ENCODE results near the gene CTBP2. TPM values are rescaled to one million over a fixed set of nuclear protein-coding genes. Genes with fewer than 3 reads are reported as not detected.

Gene CTBP2
- total RNA-seq, 3 donors from 2014 or later (not counting 1 experiment from before 2014, with no cell fraction given) = 120 to 179 (median 124) TPM

GRCh38 chr10:125133696-125134482 lies 26.5 kb downstream of the CTBP2 start:
- H3K4me1 Mint-ChIP-seq = peaks cover 81 to 87% of the 10 kb centered on the region in 2 donors
- Histone ChIP-seq H3K9me3 (ENCODE audit: control insufficient read depth, insufficient read depth, low read length) (peaks cover 3% of the 10 kb centered on the region), H3K4me1 (ENCODE audit: control insufficient read depth, insufficient read depth, low read length) (peaks cover 38% of the 10 kb centered on the region), H3K4me3 (ENCODE audit: low read length) (no peak overlapping the region), H3K36me3 (ENCODE audit: control insufficient read depth, insufficient read depth, low read length) (peaks cover 43% of the 10 kb centered on the region), H3K27ac (ENCODE audit: low read length) (no peak overlapping the region), H3K27me3 (ENCODE audit: control insufficient read depth, insufficient read depth, low read length) (no peaks in the 10 kb centered on the region)
- no peak for TF ChIP-seq CTCF (IDR thresholded peaks at IDR 0.05)
- H3K36me3 Mint-ChIP-seq = no peaks in the 10 kb centered on the region
- WGBS (ENCODE audit: insufficient coverage) = 84% methylated on average over 14 of the region's 14 CpGs
- H3K27me3 Mint-ChIP-seq (ENCODE audit: low read depth in 2 of 2) = no peaks in the 10 kb centered on the region
- no peaks in the 10 kb centered on the region for H3K9me3 Mint-ChIP-seq
- DNase-seq = no peak
- H3K27ac Mint-ChIP-seq = peak overlapping the region; percentile 90 to 91
- peak in 1 of 3 donors; percentile 21 for ATAC-seq
- peak overlapping the region; percentile 31 for H3K4me3 Mint-ChIP-seq
- intact Hi-C loops (cut with micrococcal nuclease) = no loop called here

- DNase-seq (no peak), ATAC-seq (no peak)
- Mint-ChIP-seq H3K27ac (peak overlapping the region; percentile 90 to 91), H3K4me1 (peaks cover 81 to 86% of the 10 kb centered on the region in 2 donors), H3K9me3 (no peaks in the 10 kb centered on the region), H3K36me3 (no peaks in the 10 kb centered on the region), H3K27me3 (ENCODE audit: low read depth in 2 of 2) (no peaks in the 10 kb centered on the region), H3K4me3 (no peak overlapping the region)
- Histone ChIP-seq H3K4me3 (ENCODE audit: low read length) (no peak overlapping the region), H3K9me3 (ENCODE audit: control insufficient read depth, insufficient read depth, low read length) (peaks cover 3% of the 10 kb centered on the region), H3K27me3 (ENCODE audit: control insufficient read depth, insufficient read depth, low read length) (no peaks in the 10 kb centered on the region), H3K4me1 (ENCODE audit: control insufficient read depth, insufficient read depth, low read length) (peaks cover 51% of the 10 kb centered on the region), H3K27ac (ENCODE audit: low read length) (no peak overlapping the region), H3K36me3 (ENCODE audit: control insufficient read depth, insufficient read depth, low read length) (peaks cover 33% of the 10 kb centered on the region)
- intact Hi-C loops (cut with micrococcal nuclease) = no loop called here
- 74% methylated on average over 4 of the region's 4 CpGs for WGBS (ENCODE audit: insufficient coverage)
- TF ChIP-seq CTCF (IDR thresholded peaks at IDR 0.05) = no peak
These were observed 28.0 kb downstream of the CTBP2 start for GRCh38 chr10:125132344-125132743.

- H3K4me3 ChIP-seq (ENCODE audit: low read length) = no peak overlapping the region
- no peak for ATAC-seq
- H3K27ac ChIP-seq (ENCODE audit: low read length) = no peak overlapping the region
- WGBS (ENCODE audit: insufficient coverage) = 95% methylated on average over 15 of the region's 15 CpGs
- Mint-ChIP-seq H3K4me3 (no peak overlapping the region), H3K36me3 (no peaks in the 10 kb centered on the region), H3K27ac (peak overlapping the region; percentile 90 to 91), H3K9me3 (no peaks in the 10 kb centered on the region), H3K27me3 (ENCODE audit: low read depth in 2 of 2) (no peaks in the 10 kb centered on the region), H3K4me1 (peaks cover 84 to 89% of the 10 kb centered on the region in 2 donors)
- H3K27me3 ChIP-seq (ENCODE audit: control insufficient read depth, insufficient read depth, low read length) = no peaks in the 10 kb centered on the region
- intact Hi-C loops (cut with micrococcal nuclease) = no loop called here
- DNase-seq = no peak
- TF ChIP-seq CTCF (IDR thresholded peaks at IDR 0.05) = no peak
- peaks cover 28% of the 10 kb centered on the region for H3K36me3 ChIP-seq (ENCODE audit: control insufficient read depth, insufficient read depth, low read length)
- H3K4me1 ChIP-seq (ENCODE audit: control insufficient read depth, insufficient read depth, low read length) = peaks cover 51% of the 10 kb centered on the region
- H3K9me3 ChIP-seq (ENCODE audit: control insufficient read depth, insufficient read depth, low read length) = peaks cover 3% of the 10 kb centered on the region
These were observed 29.4 kb downstream of the CTBP2 start for GRCh38 chr10:125130916-125131315.

All from natural killer cell (primary cell).